WTC11 (cell line): ENCODE measurements around the gene DEFB110. TPM values are rescaled to one million over a fixed set of nuclear protein-coding genes. Genes with fewer than 3 reads are reported as not detected.

Experiments used
- ATAC-seq: fragments of 200-7000 bp; cut with Tn5 transposase; 2 replicates; pipeline ENCODE4 v1.10.0; 2021; ENCODE audit warnings: mild to moderate bottlenecking, moderate library complexity
- CTCF ChIA-PET: fragments of 300-600 bp; sonication (Branson Sonifier 250); formaldehyde crosslinking; loops from one replicate; lab custom pipeline; 2021; ENCODE audit warnings: antibody characterized with exemption; lab: Charles Lee
- POLR2A ChIA-PET: fragments of 350-600 bp; sonication (Branson Sonifier 250); formaldehyde crosslinking; loops from one replicate; lab custom pipeline; 2021; ENCODE audit warnings: antibody characterized with exemption; lab: Charles Lee
- DNase-seq: peaks from one replicate; pipeline ENCODE4 v3.0.0; 2021; ENCODE audit warnings: low spot score
- H3K27ac Mint-ChIP-seq: 2 replicates; pipeline ENCODE4 v1.8.0; 2021; ENCODE audit warnings: mixed read lengths
- H3K27me3 Mint-ChIP-seq: 2 replicates; pipeline ENCODE4 v1.8.0; 2021; ENCODE audit warnings: low read depth, mild to moderate bottlenecking, moderate library complexity, mixed read lengths
- H3K36me3 Mint-ChIP-seq: 2 replicates; pipeline ENCODE4 v1.8.0; 2021; ENCODE audit warnings: mixed read lengths
- H3K4me1 Mint-ChIP-seq: 2 replicates; pipeline ENCODE4 v1.8.0; 2022; ENCODE audit warnings: mixed read lengths
- H3K4me3 Mint-ChIP-seq: 2 replicates; pipeline ENCODE4 v1.8.0; 2021; ENCODE audit warnings: mild to moderate bottlenecking, moderate library complexity, mixed read lengths
- H3K9me3 Mint-ChIP-seq: 2 replicates; pipeline ENCODE4 v1.8.0; 2021; ENCODE audit warnings: mixed read lengths
- AR ChIP-seq: fragments of 250-450 bp; sonication (Bioruptor Pico); IDR thresholded peaks from 2 replicates; pipeline ENCODE4 v1.9.0; 2021; ENCODE audit warnings: mild to moderate bottlenecking
- FOXK1 ChIP-seq: sonication (generic); formaldehyde crosslinking; IDR thresholded peaks from 2 replicates; pipeline ENCODE4 v1.8.0; 2022; ENCODE audit warnings: mild to moderate bottlenecking, moderate library complexity, missing genetic modification reagents
- GABPB1 ChIP-seq: sonication (generic); formaldehyde crosslinking; IDR thresholded peaks from 2 replicates; pipeline ENCODE4 v1.8.1; 2023; ENCODE audit warnings: mild to moderate bottlenecking, missing genetic modification reagents
- MLX ChIP-seq: sonication (generic); formaldehyde crosslinking; IDR thresholded peaks from 2 replicates; pipeline ENCODE4 v1.8.1; 2023; ENCODE audit warnings: mild to moderate bottlenecking, missing genetic modification reagents, moderate library complexity
- NR1H2 ChIP-seq: sonication (generic); formaldehyde crosslinking; IDR thresholded peaks from 2 replicates; pipeline ENCODE4 v1.9.0; 2021; ENCODE audit warnings: mild to moderate bottlenecking, moderate library complexity, missing genetic modification reagents
- PREB ChIP-seq: sonication (generic); formaldehyde crosslinking; IDR thresholded peaks from 2 replicates; pipeline ENCODE4 v1.8.1; 2022; ENCODE audit warnings: mild to moderate bottlenecking, missing genetic modification reagents, moderate library complexity, borderline replicate concordance
- SMAD3 ChIP-seq: sonication (generic); formaldehyde crosslinking; IDR thresholded peaks from 2 replicates; pipeline ENCODE4 v1.8.0; 2022; ENCODE audit warnings: missing genetic modification reagents, mild to moderate bottlenecking, borderline replicate concordance
- SMAD4 ChIP-seq: sonication (generic); formaldehyde crosslinking; IDR thresholded peaks from 2 replicates; pipeline ENCODE4 v1.8.0; 2022; ENCODE audit warnings: mild to moderate bottlenecking, missing genetic modification reagents
- ZNF219 ChIP-seq: sonication (generic); formaldehyde crosslinking; IDR thresholded peaks from 2 replicates; pipeline ENCODE4 v1.8.0; 2023; ENCODE audit warnings: missing genetic modification reagents, mild to moderate bottlenecking, borderline replicate concordance
- ZNF281 ChIP-seq: sonication (generic); formaldehyde crosslinking; IDR thresholded peaks from 2 replicates; pipeline ENCODE4 v1.8.0; 2023; ENCODE audit warnings: mild to moderate bottlenecking, missing genetic modification reagents
- ZNF671 ChIP-seq: fragments of 250-450 bp; sonication (Bioruptor Pico); IDR thresholded peaks from 2 replicates; pipeline ENCODE4 v1.8.0; 2021; ENCODE audit warnings: mild to moderate bottlenecking
- ZSCAN18 ChIP-seq: fragments of 250-450 bp; sonication (Bioruptor Pico); IDR thresholded peaks from 2 replicates; pipeline ENCODE4 v2.1.2; 2022; ENCODE audit warnings: mild to moderate bottlenecking, moderate library complexity
- total RNA-seq: library from RNA; stranded (reverse); gene quantifications from 3 replicates; pipeline ENCODE4 v1.2.3, GENCODE V29; 2021
- TF ChIP-seq, protein P1 (sequence below): sonication (generic); formaldehyde crosslinking; IDR thresholded peaks from 2 replicates; pipeline ENCODE4 v1.8.1; 2022; ENCODE audit warnings: mild to moderate bottlenecking, moderate library complexity, missing genetic modification reagents
- TF ChIP-seq, protein P2 (sequence below): sonication (generic); formaldehyde crosslinking; IDR thresholded peaks from 2 replicates; pipeline ENCODE4 v1.8.0; 2022; ENCODE audit warnings: mild to moderate bottlenecking, missing genetic modification reagents
- TF ChIP-seq, protein P3 (sequence below): sonication (generic); formaldehyde crosslinking; IDR thresholded peaks from 2 replicates; pipeline ENCODE4 v1.8.1; 2022; ENCODE audit warnings: low read depth, mild to moderate bottlenecking, moderate library complexity, missing genetic modification reagents, borderline replicate concordance

DEFB110 gene
- total RNA-seq, 1 experiment from 2014 or later: not detected

DNA sequence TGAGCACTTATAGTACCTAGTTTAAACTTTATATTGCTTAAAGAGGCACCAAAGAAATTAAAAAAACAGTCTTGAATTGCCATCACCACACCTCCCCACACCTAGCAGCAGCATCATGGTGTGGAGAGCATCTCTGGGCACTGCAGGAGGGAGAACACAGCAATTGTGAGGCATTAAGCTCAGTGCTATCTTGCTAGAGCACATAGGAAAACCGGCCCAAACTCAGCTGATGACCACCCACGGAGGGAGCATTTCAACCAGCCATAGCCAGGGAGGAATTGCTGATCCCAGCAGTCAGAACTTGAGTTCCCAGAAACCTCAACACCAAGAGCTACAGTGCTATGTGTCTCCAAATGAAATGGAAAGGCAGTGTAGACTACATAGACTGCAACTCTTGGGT, 32.9 kb downstream of the DEFB110 start:
- ATAC-seq (peak; percentile 66), DNase-seq (peak; percentile 13)
- Mint-ChIP-seq H3K27me3 (no peaks in the 10 kb centered on the region), H3K4me1 (peaks cover 16% of the 10 kb centered on the region), H3K4me3 (no peak overlapping the region), H3K27ac (no peak overlapping the region), H3K36me3 (no peaks in the 10 kb centered on the region), H3K9me3 (peaks cover 4% of the 10 kb centered on the region)
- CTCF ChIA-PET: no interaction called here
- no peak for TF ChIP-seq NR1H2 (CRISPR knock-in tag)
- TF ChIP-seq PREB: no peak
- TF ChIP-seq FOXK1 (CRISPR knock-in tag): no peak
- no peak for TF ChIP-seq SMAD4 (CRISPR knock-in tag)
- TF ChIP-seq ZSCAN18 (CRISPR knock-in tag): no peak
- TF ChIP-seq, protein P1, sequence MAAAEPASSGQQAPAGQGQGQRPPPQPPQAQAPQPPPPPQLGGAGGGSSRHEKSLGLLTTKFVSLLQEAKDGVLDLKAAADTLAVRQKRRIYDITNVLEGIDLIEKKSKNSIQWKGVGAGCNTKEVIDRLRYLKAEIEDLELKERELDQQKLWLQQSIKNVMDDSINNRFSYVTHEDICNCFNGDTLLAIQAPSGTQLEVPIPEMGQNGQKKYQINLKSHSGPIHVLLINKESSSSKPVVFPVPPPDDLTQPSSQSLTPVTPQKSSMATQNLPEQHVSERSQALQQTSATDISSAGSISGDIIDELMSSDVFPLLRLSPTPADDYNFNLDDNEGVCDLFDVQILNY (CRISPR knock-in tag): no peak
- TF ChIP-seq, protein P2, sequence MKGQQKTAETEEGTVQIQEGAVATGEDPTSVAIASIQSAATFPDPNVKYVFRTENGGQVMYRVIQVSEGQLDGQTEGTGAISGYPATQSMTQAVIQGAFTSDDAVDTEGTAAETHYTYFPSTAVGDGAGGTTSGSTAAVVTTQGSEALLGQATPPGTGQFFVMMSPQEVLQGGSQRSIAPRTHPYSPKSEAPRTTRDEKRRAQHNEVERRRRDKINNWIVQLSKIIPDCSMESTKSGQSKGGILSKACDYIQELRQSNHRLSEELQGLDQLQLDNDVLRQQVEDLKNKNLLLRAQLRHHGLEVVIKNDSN (CRISPR knock-in tag): no peak
- TF ChIP-seq AR: no peak
- no peak for TF ChIP-seq ZNF671 (CRISPR knock-in tag)
- TF ChIP-seq SMAD3 (CRISPR knock-in tag): no peak
- TF ChIP-seq ZNF281: no peak
- TF ChIP-seq GABPB1: no peak
- POLR2A ChIA-PET: no interaction called here

- peaks cover 4% of the 10 kb centered on the region for H3K9me3 Mint-ChIP-seq
- H3K27ac Mint-ChIP-seq: no peak overlapping the region
- H3K27me3 Mint-ChIP-seq: no peaks in the 10 kb centered on the region
- CTCF ChIA-PET: interaction anchor here (1.1 kb wide), 1 partner anchor 34 kb away, joined by 3 read pairs; no protein-coding TSS in a partner anchor
- POLR2A ChIA-PET: no interaction called here
- peaks cover 16% of the 10 kb centered on the region for H3K4me1 Mint-ChIP-seq
- no peak for ATAC-seq
- H3K4me3 Mint-ChIP-seq: no peak overlapping the region
- no peak for TF ChIP-seq ZNF219
- TF ChIP-seq, protein P3, sequence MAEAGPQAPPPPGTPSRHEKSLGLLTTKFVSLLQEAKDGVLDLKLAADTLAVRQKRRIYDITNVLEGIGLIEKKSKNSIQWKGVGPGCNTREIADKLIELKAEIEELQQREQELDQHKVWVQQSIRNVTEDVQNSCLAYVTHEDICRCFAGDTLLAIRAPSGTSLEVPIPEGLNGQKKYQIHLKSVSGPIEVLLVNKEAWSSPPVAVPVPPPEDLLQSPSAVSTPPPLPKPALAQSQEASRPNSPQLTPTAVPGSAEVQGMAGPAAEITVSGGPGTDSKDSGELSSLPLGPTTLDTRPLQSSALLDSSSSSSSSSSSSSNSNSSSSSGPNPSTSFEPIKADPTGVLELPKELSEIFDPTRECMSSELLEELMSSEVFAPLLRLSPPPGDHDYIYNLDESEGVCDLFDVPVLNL: no peak
- no peak for TF ChIP-seq FOXK1 (CRISPR knock-in tag)
- TF ChIP-seq MLX (CRISPR knock-in tag): no peak
- TF ChIP-seq ZNF281: no peak
- TF ChIP-seq, all 79 proteins: peak for 0
- no peak for DNase-seq
- H3K36me3 Mint-ChIP-seq: no peaks in the 10 kb centered on the region
Observed at GRCh38 chr6:49987749-49988148, 34.0 kb downstream of the DEFB110 start.
